DMS153 treated with DMSO at 0.1 percent for 48 hours (cell line): Measurements from ENCODE around the gene ARHGAP24.
"Not testable (repeated sequence)": the region's sequence is repeated elsewhere in the genome, so short reads cannot be mapped to it uniquely, and the experiment has no call there.

Experiments
- DNase-seq: peaks from one replicate; lab custom pipeline; 2025; ENCODE audit not compliant: unreplicated experiment; lab: John Stamatoyannopoulos, UW

Gene ARHGAP24

GRCh38 chr4:85836588-85837438, 361.9 kb downstream of the ARHGAP24 start:
- no peak for DNase-seq

GRCh38 chr4:85837439-85837733, 362.4 kb downstream of the ARHGAP24 start:
- no peak for DNase-seq

- DNase-seq = not testable (repeated sequence)
These were observed 365.1 kb downstream of the ARHGAP24 start for GRCh38 chr4:85839981-85840451.

- no peak for DNase-seq
These were observed 367.6 kb downstream of the ARHGAP24 start for GRCh38 chr4:85842540-85842939.

- DNase-seq = not testable (repeated sequence)
These were observed 378.8 kb downstream of the ARHGAP24 start for GRCh38 chr4:85853740-85854139.

- no peak for DNase-seq
These were observed 379.6 kb downstream of the ARHGAP24 start for GRCh38 chr4:85854546-85854945.

GRCh38 chr4:85860066-85860740, 385.3 kb downstream of the ARHGAP24 start:
- DNase-seq = no peak

GRCh38 chr4:85861064-85861765, 386.3 kb downstream of the ARHGAP24 start:
- peak; percentile 71 for DNase-seq

- DNase-seq = no peak
These were observed 387.9 kb downstream of the ARHGAP24 start for GRCh38 chr4:85862896-85863295.

GRCh38 chr4:85864259-85865205, 389.6 kb downstream of the ARHGAP24 start:
- no peak for DNase-seq

- DNase-seq = no peak
These were observed 390.3 kb downstream of the ARHGAP24 start for GRCh38 chr4:85865256-85865655.

GRCh38 chr4:85866508-85866907, 391.6 kb downstream of the ARHGAP24 start:
- DNase-seq = no peak

GRCh38 chr4:85867271-85867670, 392.3 kb downstream of the ARHGAP24 start:
- no peak for DNase-seq

GRCh38 chr4:85869181-85869580, 394.2 kb downstream of the ARHGAP24 start:
- no peak for DNase-seq

GRCh38 chr4:85870298-85871083, 395.5 kb downstream of the ARHGAP24 start:
- DNase-seq = no peak

- DNase-seq = no peak
These were observed 398.6 kb downstream of the ARHGAP24 start for GRCh38 chr4:85873566-85873965.

GRCh38 chr4:85879518-85879917, 404.6 kb downstream of the ARHGAP24 start:
- no peak for DNase-seq

GRCh38 chr4:85883180-85883579, 408.2 kb downstream of the ARHGAP24 start:
- no peak for DNase-seq

GRCh38 chr4:85884251-85884650, 409.3 kb downstream of the ARHGAP24 start:
- DNase-seq = no peak

GRCh38 chr4:85886665-85887064, 411.7 kb downstream of the ARHGAP24 start:
- no peak for DNase-seq
